22Rv1 (cell line): ENCODE measurements around the gene ICAM5.

ENCODE experiments used
- ZFX ChIP-seq: fragments of 450-650 bp; IDR thresholded peaks from 2 replicates; pipeline ENCODE4 v1.6.1; 2017; ENCODE audit warnings: antibody characterized with exemption, borderline replicate concordance
- TF ChIP-seq, protein P1 (sequence below): fragments of 450-650 bp; IDR thresholded peaks from 2 replicates; pipeline ENCODE4 v1.5.1; 2017; ENCODE audit warnings: mild to moderate bottlenecking

DNA sequence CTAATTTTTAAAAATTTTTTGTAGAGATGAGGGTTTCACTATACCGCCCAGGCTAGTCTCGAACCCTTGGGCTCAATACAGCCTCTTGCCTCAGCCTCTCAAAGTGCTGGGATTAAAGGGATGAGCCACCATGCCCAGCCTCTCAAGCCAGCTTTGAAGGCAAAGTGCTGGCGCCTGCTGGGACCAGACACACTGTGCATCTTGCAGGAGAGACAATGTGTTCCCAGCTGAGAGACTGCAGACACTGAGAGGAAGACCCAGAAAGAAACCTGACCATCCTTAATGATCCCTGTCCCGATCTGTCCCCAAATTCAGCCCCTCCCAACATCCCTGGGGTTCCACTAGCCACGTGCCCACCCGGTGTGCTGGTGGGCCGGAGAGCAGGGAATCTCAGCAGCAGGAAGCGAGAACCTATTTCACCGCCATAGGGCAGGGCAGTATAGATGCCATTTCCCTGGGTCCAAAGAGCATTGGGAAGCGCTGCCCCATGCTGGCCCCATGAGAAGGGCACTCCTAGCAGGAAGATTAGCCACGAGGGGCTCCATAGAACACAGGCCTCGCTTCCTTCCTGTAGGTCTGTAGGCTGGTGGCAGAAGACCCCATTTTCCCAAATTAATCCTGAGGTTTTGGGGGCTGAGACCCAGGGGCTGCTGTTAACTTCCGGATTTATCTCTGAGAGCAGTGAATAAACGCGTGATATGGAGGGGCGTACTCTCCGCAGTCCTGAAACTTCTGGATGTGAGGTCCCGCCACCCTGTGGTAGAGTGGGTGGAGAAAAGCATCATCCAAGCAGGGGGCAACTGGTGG, 42.6 kb downstream of the ICAM5 start:
- TF ChIP-seq, protein P1, sequence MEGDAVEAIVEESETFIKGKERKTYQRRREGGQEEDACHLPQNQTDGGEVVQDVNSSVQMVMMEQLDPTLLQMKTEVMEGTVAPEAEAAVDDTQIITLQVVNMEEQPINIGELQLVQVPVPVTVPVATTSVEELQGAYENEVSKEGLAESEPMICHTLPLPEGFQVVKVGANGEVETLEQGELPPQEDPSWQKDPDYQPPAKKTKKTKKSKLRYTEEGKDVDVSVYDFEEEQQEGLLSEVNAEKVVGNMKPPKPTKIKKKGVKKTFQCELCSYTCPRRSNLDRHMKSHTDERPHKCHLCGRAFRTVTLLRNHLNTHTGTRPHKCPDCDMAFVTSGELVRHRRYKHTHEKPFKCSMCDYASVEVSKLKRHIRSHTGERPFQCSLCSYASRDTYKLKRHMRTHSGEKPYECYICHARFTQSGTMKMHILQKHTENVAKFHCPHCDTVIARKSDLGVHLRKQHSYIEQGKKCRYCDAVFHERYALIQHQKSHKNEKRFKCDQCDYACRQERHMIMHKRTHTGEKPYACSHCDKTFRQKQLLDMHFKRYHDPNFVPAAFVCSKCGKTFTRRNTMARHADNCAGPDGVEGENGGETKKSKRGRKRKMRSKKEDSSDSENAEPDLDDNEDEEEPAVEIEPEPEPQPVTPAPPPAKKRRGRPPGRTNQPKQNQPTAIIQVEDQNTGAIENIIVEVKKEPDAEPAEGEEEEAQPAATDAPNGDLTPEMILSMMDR, result no peak
- no peak for TF ChIP-seq ZFX
